Fibroblast of lung (primary cell): ENCODE data around the gene CACNB4. TPM values are rescaled to one million over a fixed set of nuclear protein-coding genes. Genes with fewer than 3 reads are reported as not detected.

Experiments
- DNase-seq, 2 donors: peaks; one replicate each; pipeline versions ENCODE4 v3.0.0 to v3.0.0-alpha.2; 2010; ENCODE audit warnings: low read depth in 2 of 2
- H2AFZ ChIP-seq: 2 replicates; pipeline ENCODE4 v1.5.1; 2012; ENCODE audit warnings: low read length, control low read depth, inconsistent platforms
- H3K27ac ChIP-seq: 2 replicates; pipeline ENCODE4 v1.5.1; 2011; ENCODE audit warnings: low read length, control low read depth; ENCODE audit not compliant: insufficient read depth
- H3K27me3 ChIP-seq: 2 replicates; pipeline ENCODE4 v1.5.1; 2011; ENCODE audit warnings: mild to moderate bottlenecking, low read length; ENCODE audit not compliant: control insufficient read depth, insufficient read depth
- H3K36me3 ChIP-seq: 2 replicates; pipeline ENCODE4 v1.5.1; 2011; ENCODE audit warnings: low read length; ENCODE audit not compliant: control insufficient read depth, insufficient read depth
- H3K4me1 ChIP-seq: 2 replicates; pipeline ENCODE4 v1.5.1; 2011; ENCODE audit warnings: low read length; ENCODE audit not compliant: control insufficient read depth, insufficient read depth; ENCODE audit errors: extremely low read depth
- H3K4me2 ChIP-seq: 2 replicates; pipeline ENCODE4 v1.5.1; 2011; ENCODE audit warnings: low read length, control low read depth; ENCODE audit not compliant: insufficient read depth; ENCODE audit errors: extremely low read depth
- H3K4me3 ChIP-seq, 4 experiments: fragments of 200-600 bp in 1 of 4; sonication (generic) in 1 of 4; replicated peaks in 1 of 4; 2 replicates each; pipeline ENCODE4 v1.5.1; 2011 to 2016; ENCODE audit warnings: low read length in 4 of 4, low read depth in 3 of 4, mild to moderate bottlenecking in 3 of 4, control low read depth in 2 of 4, inconsistent platforms in 1 of 4, mixed read lengths in 1 of 4; ENCODE audit not compliant: insufficient read depth in 1 of 4; ENCODE audit errors: control extremely low read depth in 1 of 4
- H3K79me2 ChIP-seq: 2 replicates; pipeline ENCODE4 v1.5.1; 2012; ENCODE audit warnings: mild to moderate bottlenecking, low read length, inconsistent platforms; ENCODE audit not compliant: control insufficient read depth, insufficient read depth
- H3K9ac ChIP-seq: 2 replicates; pipeline ENCODE4 v1.5.1; 2011; ENCODE audit warnings: mild to moderate bottlenecking, low read length, control low read depth; ENCODE audit not compliant: insufficient read depth
- H3K9me3 ChIP-seq: 2 replicates; pipeline ENCODE4 v1.5.1; 2012; ENCODE audit warnings: low read depth, low read length; ENCODE audit not compliant: control insufficient read depth, insufficient read depth
- H4K20me1 ChIP-seq: 2 replicates; pipeline ENCODE4 v1.5.1; 2011; ENCODE audit warnings: low read length; ENCODE audit not compliant: control insufficient read depth, insufficient read depth; ENCODE audit errors: extremely low read depth
- EZH2 ChIP-seq: IDR thresholded peaks from 2 replicates; pipeline ENCODE4 v1.5.1; 2012; ENCODE audit warnings: low read length, control low read depth, mild to moderate bottlenecking; ENCODE audit errors: missing control alignments
- polyA plus RNA-seq, 2 donors: library from polyadenylated mRNA; depleted of rRNA in 1 of 2; stranded (reverse) in 1 of 2; unstranded in 1 of 2; fragments of >200 nt; gene quantifications; 2 replicates each; pipeline ENCODE4 v1.2.1, GENCODE V29; 2011 to 2012; ENCODE audit warnings: missing spikeins in 1 of 2
- total RNA-seq: library from RNA; depleted of rRNA; stranded (reverse); fragments of >200 nt; gene quantifications from 2 replicates; pipeline ENCODE4 v1.2.1, GENCODE V29; 2014
- TF ChIP-seq, protein P1 (sequence below), 2 donors: IDR thresholded peaks in 1 of 2; conservative IDR thresholded peaks in 1 of 2; 1 replicate in 1 of 2; 2 replicates in 1 of 2; pipeline ENCODE4 v1.5.1; 2011 to 2012; ENCODE audit warnings: low read length in 2 of 2, control low read depth in 1 of 2, inconsistent platforms in 1 of 2, low read depth in 1 of 2, mild to moderate bottlenecking in 1 of 2

Gene CACNB4
- total and polyA plus RNA-seq, 2 donors (not counting 1 experiment from before 2014, with no cell fraction given): 0.66 to 2.5 TPM

DNA sequence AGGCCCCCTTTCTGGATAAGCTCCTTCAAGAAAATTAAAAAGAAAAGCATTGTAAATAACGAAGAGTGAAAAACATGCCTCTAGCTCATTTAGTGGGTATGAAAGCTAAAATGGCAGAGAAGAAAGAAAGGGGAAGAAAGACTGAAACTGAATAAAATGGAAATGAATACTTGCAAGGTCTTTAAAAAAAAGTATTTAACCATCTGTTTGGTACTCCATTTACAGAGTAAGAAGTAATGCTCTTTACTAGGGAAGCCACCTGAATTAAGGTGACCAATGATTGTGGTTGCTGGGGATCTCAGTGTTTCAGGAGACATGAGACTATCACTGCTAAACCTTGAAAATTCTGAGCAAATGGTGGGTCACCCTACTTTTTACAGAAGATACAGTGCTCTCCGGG lies 253.0 kb downstream of the CACNB4 start:
- Histone ChIP-seq H3K36me3 (no peaks in the 10 kb centered on the region), H3K4me2 (no peak overlapping the region), H3K9ac (no peak overlapping the region), H3K79me2 (no peaks in the 10 kb centered on the region), H3K4me3 (no peak overlapping the region), H3K27me3 (no peaks in the 10 kb centered on the region), H3K27ac (no peak overlapping the region), H2AFZ (no peak overlapping the region), H4K20me1 (no peaks in the 10 kb centered on the region), H3K4me1 (no peaks in the 10 kb centered on the region), H3K9me3 (no peaks in the 10 kb centered on the region)
- no peak for TF ChIP-seq EZH2
- TF ChIP-seq, protein P1, sequence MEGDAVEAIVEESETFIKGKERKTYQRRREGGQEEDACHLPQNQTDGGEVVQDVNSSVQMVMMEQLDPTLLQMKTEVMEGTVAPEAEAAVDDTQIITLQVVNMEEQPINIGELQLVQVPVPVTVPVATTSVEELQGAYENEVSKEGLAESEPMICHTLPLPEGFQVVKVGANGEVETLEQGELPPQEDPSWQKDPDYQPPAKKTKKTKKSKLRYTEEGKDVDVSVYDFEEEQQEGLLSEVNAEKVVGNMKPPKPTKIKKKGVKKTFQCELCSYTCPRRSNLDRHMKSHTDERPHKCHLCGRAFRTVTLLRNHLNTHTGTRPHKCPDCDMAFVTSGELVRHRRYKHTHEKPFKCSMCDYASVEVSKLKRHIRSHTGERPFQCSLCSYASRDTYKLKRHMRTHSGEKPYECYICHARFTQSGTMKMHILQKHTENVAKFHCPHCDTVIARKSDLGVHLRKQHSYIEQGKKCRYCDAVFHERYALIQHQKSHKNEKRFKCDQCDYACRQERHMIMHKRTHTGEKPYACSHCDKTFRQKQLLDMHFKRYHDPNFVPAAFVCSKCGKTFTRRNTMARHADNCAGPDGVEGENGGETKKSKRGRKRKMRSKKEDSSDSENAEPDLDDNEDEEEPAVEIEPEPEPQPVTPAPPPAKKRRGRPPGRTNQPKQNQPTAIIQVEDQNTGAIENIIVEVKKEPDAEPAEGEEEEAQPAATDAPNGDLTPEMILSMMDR (conservative IDR thresholded peaks at IDR 0.05 in 1 of 2, IDR thresholded peaks at IDR 0.05 in 1 of 2; ENCODE audit: low read depth in 1 of 2, low read length in 2 of 2): no peak
- DNase-seq: no peak

GRCh38 chr2:151845481-151845880 lies 253.4 kb downstream of the CACNB4 start:
- H3K9ac ChIP-seq: no peak overlapping the region
- no peaks in the 10 kb centered on the region for H3K9me3 ChIP-seq
- no peak for TF ChIP-seq EZH2
- TF ChIP-seq, protein P1 (conservative IDR thresholded peaks at IDR 0.05 in 1 of 2, IDR thresholded peaks at IDR 0.05 in 1 of 2; ENCODE audit: low read depth in 1 of 2, low read length in 2 of 2): no peak
- H3K79me2 ChIP-seq: no peaks in the 10 kb centered on the region
- H3K27ac ChIP-seq: no peak overlapping the region
- H3K4me3 ChIP-seq: no peak overlapping the region
- no peak for DNase-seq
- H3K4me1 ChIP-seq: no peaks in the 10 kb centered on the region
- H3K36me3 ChIP-seq: no peaks in the 10 kb centered on the region
- no peak overlapping the region for H2AFZ ChIP-seq
- no peaks in the 10 kb centered on the region for H4K20me1 ChIP-seq
- no peaks in the 10 kb centered on the region for H3K27me3 ChIP-seq
- H3K4me2 ChIP-seq: no peak overlapping the region

DNA sequence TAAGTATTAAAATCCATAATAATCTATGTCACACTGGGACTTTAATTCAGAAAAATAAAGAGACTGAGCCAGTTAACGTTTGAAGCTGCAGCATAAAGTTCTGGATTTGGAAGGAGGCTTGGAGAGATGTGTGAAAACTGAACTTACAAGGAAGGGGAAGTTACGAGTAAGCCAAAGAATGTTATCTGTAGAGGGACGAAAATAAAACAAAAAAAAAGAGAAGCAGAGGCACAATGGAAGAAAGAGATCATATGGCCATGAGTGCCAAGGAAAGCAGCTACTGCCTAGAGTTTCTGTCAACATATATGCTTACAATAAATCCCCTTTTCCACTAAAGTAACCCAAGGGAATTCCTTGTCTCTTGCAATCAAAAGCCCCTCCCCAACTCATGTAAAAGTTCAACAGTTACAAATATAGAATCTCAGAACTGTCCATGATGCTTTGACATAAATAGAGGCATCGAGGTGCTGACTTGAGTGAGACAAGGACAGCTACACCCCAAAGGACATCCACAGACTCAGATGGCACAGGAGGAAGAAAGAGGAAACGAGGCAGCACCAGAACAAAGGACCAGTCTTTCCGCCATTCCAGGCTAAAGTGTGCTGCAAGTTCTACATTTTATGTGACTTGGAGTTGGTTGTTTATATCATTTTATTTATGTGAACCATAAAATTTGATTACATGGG lies 254.5 kb downstream of the CACNB4 start:
- Histone ChIP-seq H3K79me2 (no peaks in the 10 kb centered on the region), H4K20me1 (no peaks in the 10 kb centered on the region), H3K9me3 (no peaks in the 10 kb centered on the region), H2AFZ (no peak overlapping the region), H3K4me3 (no peak overlapping the region), H3K4me1 (no peaks in the 10 kb centered on the region), H3K36me3 (no peaks in the 10 kb centered on the region), H3K9ac (no peak overlapping the region), H3K4me2 (no peak overlapping the region), H3K27ac (no peak overlapping the region), H3K27me3 (no peaks in the 10 kb centered on the region)
- TF ChIP-seq, protein P1 (conservative IDR thresholded peaks at IDR 0.05 in 1 of 2, IDR thresholded peaks at IDR 0.05 in 1 of 2; ENCODE audit: low read depth in 1 of 2, low read length in 2 of 2): no peak
- no peak for TF ChIP-seq EZH2
- no peak for DNase-seq
